GM21737 (cell line): ENCODE data around the gene IRF8.
"Not testable (repeated sequence)": the region's sequence is repeated elsewhere in the genome, so short reads cannot be mapped to it uniquely, and the experiment has no call there.

Experiments used
- ATAC-seq: cut with Tn5 transposase; IDR thresholded peaks from one replicate; pipeline ENCODE4 v1.9.1; 2021; ENCODE audit warnings: mild to moderate bottlenecking, moderate library complexity; ENCODE audit not compliant: unreplicated experiment

The IRF8 gene

GRCh38 chr16:85891033-85891775 lies 7.8 kb upstream of the IRF8 start:
- ATAC-seq = no peak

GRCh38 chr16:85891776-85892166 lies 7.2 kb upstream of the IRF8 start:
- no peak for ATAC-seq

GRCh38 chr16:85892760-85893159 lies 6.2 kb upstream of the IRF8 start:
- no peak for ATAC-seq

GRCh38 chr16:85894266-85894665 lies 4.7 kb upstream of the IRF8 start:
- ATAC-seq = no peak

GRCh38 chr16:85897382-85897781 lies 1.6 kb upstream of the IRF8 start:
- ATAC-seq = no peak

GRCh38 chr16:85899444-85899843 lies 482 bp downstream of the IRF8 start:
- ATAC-seq = no peak

DNA sequence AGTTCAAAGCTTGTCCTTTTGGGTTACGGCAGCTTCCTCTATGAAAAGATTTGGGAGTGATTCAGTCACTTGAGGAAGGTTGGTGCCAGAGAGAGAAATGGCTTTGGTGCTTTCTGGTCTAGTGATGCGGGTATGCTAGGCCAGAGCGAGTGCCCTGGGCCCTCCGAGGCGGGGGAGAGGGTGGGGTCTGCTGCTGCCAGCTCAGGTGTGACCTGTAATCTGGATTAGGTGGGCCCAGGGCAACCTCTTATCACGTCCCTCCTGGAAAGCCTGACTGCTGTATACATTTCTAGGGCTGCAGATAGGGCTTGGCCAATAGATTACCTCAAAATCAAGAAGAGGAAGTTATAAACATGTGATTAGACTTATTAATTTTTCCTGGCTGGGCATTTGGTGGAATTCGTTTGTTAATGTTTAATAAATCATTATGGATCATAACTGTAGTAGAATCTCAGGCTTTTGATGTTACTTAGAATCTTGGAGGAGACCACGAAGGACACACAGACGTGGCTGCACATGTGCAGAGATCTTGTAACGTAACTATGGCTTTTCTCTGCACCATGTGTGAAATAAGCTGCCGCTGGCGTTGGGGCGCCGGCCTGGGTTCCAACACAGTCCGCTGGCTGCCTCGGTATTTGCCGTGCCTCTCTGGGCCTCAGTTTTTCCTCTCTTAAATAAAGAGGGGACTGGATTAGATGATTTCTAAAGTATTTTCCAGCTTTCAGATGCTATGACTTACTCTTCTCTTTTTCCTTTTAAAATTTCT lies 1.2 kb downstream of the IRF8 start:
- no peak for ATAC-seq

- no peak for ATAC-seq
Measured at GRCh38 chr16:85901110-85901509, 2.1 kb downstream of the IRF8 start.

DNA sequence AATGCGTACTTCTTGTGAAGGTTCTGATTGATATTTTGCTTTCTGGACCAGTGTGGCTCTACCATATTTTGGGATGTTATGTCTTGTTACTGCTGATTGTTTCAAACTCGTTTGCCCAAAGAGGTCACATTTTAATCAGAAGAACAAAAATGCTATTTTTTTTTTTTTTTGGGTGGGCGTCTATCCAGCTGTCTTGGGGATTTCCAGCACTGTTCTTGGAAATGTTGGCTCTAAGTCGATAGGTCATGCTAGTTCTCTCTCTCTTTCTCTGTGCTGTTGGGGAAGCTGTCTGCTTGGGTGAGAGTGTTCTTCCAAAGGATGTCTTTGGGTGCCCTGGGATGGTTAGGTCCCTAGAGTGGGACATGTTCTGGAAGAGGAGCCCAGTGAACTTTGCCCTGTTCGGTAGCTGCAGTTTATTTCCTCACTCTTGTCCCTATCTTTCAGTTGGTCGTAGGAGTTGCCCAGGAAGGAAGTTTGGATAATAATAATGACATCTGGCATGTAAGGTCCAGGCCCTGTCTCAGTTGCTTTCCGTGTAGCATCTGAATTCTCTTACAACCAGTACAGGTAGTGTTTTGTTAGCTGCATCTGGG lies 2.9 kb downstream of the IRF8 start:
- no peak for ATAC-seq

- ATAC-seq = peak; percentile 58
Measured at GRCh38 chr16:85902366-85903155, 3.6 kb downstream of the IRF8 start.

DNA sequence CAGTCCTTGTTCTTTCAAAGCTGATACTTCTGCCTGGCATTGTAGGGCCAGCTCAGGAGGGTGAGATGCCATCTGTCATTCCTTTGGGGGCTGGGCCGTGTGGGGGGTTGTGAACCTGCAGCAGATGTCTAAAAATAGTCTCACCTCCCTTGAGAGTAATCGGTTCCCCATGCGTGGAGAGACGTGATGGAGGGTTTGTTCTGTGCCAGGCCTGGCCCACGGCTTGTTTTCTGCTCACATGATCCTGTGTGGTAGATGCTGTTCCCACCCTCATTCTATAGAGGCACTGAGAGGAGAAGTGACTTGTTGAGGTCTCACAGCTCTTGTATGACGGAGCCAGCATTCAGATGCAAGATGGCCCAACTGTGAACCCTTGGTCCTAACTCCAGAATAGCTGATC lies 4.6 kb downstream of the IRF8 start:
- ATAC-seq = no peak

DNA sequence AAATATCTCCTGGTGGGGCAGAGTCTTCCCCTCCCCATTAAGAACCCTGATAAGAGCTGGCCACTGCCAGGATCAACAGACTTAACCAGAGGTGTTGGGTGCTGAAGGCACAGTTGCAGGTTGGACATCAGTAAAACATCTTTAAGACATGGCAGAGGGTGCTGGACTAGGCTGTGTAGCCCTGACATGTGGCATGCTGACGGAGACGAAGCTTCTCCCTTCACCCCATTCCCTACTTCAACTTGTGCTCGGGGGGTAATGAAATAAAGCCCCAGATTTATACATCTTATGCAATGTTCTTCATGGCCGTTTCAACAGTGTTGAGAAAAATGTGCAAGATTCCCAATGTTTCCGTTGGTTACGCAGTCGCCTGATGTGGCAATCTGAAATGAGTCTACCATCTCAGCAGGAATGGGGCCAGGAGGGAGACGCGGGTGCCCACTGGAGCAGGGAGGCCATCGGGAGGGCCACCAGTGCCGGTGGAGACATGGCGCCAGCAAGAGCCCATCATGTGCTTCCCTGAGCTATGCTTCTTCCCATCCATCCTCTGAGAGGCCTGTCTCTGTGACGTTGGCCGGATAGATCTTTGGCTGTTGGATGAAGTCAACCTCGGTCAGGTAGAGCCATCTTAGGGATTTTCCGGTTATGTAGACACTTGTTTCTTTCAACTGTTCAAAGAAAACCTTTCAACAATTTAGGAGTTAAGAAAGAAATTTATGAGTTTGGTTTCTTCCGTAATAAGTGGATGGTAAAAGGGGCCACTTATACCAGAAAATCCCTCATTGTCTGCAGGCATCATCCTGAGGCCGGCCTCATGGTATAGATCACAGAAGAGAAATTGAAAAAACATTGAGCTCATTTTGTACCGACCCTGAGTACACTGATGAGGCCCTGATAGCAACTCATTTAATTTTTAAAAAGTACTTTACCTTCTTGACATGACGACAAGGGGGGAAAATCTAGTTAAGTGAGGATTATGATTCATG lies 6.4 kb downstream of the IRF8 start:
- no peak for ATAC-seq

DNA sequence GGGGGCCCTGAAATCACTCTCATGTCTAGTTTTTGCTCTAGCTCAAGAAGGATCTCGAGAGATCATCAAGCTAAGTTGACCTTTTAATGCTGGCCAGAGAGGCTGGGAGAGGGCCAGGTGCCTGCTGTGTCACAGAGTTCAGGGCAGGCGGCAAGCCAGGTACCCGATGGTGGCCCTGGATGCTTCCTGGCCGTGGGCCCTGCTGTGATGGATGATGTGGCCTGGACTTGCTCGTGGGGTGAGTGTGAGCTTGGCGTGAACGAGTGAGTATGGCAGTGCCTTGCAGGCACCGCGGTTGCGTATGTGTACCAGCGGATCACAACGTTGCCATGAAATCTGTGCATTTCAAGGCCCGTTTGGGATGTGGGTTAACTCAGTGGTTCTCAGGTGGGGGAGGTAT lies 7.4 kb downstream of the IRF8 start:
- no peak for ATAC-seq

GRCh38 chr16:85907231-85907630 lies 8.3 kb downstream of the IRF8 start:
- ATAC-seq = not testable (repeated sequence)

DNA sequence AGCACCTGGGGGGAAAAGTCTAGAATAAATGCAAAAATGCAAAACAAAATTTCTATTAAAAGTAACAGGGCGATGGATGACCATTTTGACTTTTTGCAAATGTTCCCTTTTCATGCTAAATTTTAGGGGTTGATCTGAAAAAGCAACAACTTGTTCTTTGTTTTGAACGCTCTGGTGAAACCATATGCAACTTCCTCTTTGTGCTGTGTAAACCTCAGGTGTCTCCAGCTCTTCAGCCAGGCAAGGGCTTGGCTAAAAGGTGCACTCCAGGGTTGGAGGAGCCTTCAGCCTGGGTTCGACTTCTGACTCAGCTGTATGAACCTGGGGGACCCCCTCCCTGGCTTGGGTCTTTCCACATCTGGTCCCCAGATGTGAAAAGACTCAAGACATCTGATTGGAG lies 9.5 kb downstream of the IRF8 start:
- ATAC-seq = peak; percentile 45

- ATAC-seq = no peak
Measured at GRCh38 chr16:85908889-85909589, 10.1 kb downstream of the IRF8 start.

- no peak for ATAC-seq
Measured at GRCh38 chr16:85909932-85910853, 11.2 kb downstream of the IRF8 start.

DNA sequence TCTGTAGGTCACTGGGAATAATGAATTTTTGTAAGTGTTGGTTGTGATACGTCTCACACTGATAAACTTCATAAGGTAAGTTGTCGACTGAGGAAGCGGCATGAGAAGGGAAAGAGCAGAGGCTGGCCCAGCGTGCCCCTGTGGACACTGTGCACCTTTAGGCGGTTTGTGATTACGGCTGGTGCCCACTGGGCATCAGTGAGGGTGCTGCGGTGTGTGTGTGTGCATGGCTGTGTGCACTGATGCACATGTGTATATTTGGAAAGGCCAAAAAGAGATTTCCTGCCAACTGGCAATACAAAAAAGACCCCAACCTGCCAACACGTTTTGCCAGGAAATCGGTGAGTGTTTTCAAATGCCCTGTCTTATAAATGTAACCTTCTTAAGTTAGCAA lies 11.9 kb downstream of the IRF8 start:
- no peak for ATAC-seq
